ENCODE results near the gene GLCCI1.
"Not testable (repeated sequence)": the region's sequence is repeated elsewhere in the genome, so short reads cannot be mapped to it uniquely, and the experiment has no call there.

GLCCI1 gene

DNA sequence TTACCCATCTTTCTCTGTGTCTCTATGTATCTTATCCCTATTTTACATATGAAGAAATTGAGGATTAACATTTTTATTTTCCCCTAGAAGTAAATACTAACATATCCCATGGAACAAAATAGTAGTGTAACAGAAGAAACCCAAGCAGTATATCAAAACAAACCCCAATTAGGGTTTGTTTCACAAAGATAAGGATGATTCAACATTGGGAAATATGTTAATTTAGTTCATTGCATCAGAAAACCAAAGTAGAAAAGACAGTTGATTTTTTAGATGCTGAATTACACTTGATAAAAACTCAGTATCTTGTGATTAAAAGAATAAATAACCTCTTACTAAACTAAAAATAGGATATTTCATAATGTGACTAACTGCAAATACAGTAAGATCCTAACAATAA, 87.8 kb downstream of the GLCCI1 start:
- no peak for DNase-seq

GRCh38 chr7:8057566-8057965, 89.0 kb downstream of the GLCCI1 start:
- DNase-seq = no peak

GRCh38 chr7:8058322-8058721, 89.7 kb downstream of the GLCCI1 start:
- DNase-seq = no peak

GRCh38 chr7:8058852-8059251, 90.3 kb downstream of the GLCCI1 start:
- no peak for DNase-seq

DNA sequence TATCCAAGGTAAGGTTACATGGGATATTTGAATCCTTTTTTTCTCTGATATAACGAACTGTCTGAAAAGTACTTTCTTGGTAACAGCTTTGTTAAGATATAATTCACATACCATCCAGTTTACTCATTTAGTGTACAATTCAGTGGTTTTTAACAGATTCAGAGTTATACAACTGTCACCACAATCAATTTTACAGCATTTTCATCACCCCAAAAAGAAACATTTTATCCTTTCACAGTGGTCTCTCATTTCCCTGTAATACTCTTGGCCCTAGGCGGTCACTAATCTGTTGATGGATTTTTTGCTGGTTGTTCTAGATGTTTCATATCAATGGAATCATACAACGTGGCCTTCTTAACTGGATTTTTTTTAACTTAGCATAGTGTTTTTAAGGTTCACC, 91.6 kb downstream of the GLCCI1 start:
- no peak for DNase-seq

DNA sequence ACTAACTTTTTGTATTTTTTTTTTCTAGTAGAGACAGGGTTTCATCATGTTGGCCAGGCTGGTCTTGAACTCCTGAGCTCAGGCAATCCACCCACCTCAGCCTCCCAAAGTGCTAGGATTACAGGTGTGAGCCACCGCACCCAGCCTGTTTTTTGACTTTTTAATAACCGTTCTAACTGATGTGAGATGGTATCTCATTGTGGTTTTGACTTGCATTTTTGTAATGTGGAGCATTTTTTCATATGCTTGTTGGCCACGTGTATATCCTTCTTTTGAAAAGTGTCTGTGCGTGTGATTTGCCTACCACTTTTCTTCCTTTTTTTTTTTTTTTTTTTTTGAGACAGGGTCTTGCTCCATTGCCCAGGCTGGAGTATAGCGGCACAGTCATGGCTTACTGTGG, 94.7 kb downstream of the GLCCI1 start:
- DNase-seq = peak; percentile 4

DNA sequence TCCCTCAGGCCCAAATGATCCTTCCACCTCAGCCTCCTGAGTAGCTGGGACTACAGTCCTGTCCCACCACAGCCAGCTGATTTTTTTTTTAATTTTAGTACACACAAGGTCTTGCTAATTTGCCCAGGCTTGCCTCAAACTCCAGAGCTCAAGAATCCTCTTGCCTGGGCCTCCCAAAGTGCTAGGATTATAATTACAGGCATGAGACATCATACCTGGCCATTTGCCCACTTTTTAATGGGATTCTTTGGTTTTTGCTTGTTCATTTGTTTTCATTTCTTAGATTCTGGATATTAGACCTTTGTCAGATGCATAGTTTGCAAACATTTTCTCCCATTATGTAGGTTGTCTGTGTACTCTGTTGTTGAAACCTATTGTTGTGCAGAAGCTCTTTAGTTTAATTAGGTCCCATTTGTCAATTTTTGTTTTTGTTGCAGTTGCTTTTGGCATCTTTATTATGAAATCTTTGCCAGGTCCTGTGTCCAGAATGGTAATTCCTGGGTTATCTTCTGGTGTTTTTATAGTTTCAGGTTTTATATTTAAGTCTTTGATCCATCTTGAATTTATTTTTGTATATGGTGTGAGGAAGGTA, 95.2 kb downstream of the GLCCI1 start:
- no peak for DNase-seq

GRCh38 chr7:8064828-8065227, 96.2 kb downstream of the GLCCI1 start:
- no peak for DNase-seq

- no peak for DNase-seq
Observed at GRCh38 chr7:8065356-8065813, 96.8 kb downstream of the GLCCI1 start.

GRCh38 chr7:8068892-8069686, 100.5 kb downstream of the GLCCI1 start:
- no peak for DNase-seq

DNA sequence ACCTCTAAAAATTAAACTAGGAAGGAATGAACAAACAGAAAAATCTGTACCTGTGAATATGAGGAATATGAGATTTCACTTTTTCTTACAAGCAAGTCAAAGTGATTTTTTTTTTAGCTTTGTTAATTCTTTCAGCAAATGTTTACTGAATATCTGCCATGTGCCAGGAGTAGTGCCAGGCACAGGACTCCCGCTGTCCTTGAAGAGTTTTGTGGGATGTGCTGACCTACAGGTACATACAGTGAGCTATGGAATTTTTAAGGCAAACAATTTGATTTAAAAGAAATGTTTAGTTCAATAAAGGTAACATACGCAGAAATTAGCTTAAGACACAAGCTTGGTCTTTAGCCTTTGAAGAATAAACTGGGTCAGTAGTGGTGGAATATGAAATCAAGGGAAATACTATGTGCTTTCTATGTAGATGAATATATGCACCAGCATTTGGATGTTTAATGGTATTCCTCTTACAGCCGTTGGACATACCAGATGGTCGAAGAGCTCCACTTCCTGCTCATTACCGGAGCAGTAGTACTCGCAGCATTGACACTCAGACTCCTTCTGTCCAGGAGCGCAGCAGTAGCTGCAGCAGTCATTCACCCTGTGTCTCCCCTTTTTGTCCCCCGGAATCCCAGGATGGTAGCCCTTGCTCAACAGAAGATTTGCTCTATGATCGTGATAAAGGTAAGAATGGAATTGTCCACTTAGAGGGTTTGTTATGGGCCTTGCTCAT, 102.0 kb downstream of the GLCCI1 start:
- no peak for DNase-seq

DNA sequence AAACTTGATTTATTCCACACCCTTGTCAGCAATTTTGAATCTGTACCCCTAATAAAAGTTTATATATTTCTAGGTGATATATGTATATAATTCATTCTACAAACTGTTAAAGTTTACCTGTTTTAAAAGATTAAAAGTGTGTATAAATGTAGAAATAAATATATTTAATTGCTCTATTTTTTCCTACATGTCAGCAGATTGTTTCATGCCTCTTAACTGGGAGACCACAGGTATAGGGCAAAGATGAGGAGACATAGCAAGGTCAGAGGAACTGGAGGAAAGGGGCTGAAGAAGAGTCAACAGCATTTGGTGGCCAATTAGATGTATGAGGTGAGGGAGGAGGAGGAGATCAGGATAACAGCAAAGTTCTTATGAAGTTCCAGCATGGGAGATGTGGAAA, 109.8 kb downstream of the GLCCI1 start:
- DNase-seq = no peak

GRCh38 chr7:8082762-8083161, 114.2 kb downstream of the GLCCI1 start:
- DNase-seq = no peak

DNA sequence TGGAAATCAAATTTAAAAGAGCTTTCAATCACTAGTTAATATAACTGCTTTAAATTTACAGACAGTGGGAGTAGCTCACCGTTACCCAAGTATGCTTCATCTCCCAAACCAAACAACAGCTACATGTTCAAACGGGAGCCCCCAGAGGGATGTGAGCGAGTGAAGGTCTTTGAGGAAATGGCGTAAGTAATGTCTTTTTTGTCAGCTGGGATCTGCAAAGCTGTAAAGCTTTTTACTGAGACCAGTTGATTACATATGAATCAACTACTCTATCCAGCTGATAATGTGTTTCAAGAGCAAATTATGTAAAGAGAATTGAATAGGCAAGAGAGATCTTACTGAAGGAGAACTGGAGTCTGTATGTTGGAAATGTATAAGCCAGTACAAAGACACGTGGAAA, 116.2 kb downstream of the GLCCI1 start:
- DNase-seq = no peak

DNA sequence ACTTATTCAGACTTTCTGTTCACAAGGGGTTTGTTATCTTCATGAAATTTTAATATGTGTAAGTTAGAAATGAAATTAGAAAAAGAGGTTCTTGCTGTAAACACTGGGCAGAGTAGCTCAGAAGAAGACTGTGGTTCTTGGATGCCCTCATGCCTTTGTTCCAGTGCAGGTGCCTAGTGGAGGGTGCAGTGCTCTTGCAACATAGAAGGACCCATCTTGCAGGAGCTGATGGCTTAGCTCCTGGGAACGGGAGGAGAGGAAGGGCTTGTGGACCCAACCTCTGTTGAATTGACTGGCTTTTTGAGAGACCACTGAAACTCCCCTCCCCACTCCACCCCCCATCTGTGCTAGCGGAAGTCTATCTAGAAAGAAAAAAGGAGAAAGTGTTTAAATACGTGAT, 116.8 kb downstream of the GLCCI1 start:
- DNase-seq = no peak

DNA sequence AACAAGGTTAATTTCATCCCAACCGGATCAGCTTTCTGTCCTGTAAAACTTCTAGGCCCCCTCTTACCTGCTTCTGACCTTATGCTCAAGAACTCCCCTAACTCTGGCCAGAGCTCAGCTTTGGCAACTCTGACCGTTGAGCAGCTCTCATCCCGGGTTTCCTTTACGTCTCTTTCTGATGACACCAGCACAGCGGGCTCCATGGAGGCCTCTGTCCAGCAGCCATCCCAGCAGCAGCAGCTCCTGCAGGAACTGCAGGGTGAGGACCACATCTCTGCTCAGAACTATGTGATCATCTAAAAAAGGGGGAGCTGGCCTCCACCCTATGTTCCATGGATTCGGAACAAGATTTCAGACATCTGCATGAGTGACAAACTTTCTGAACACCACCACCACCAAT, 117.6 kb downstream of the GLCCI1 start:
- no peak for DNase-seq

GRCh38 chr7:8089036-8089780, 120.6 kb downstream of the GLCCI1 start:
- DNase-seq = no peak

GRCh38 chr7:8092140-8092539, 123.5 kb downstream of the GLCCI1 start:
- no peak for DNase-seq

GRCh38 chr7:8094164-8095140, 125.9 kb downstream of the GLCCI1 start:
- no peak for DNase-seq

GRCh38 chr7:8101292-8101691, 132.7 kb downstream of the GLCCI1 start:
- DNase-seq = not testable (repeated sequence)

- DNase-seq = no peak
Observed at GRCh38 chr7:8103282-8103681, 134.7 kb downstream of the GLCCI1 start.

Data from CD4-positive, alpha-beta T cell treated with Interleukin-4 for 4 hours (primary cell).